ELF-1 (cell line): ENCODE data around the gene ASB9.
"Not testable (repeated sequence)": the region's sequence is repeated elsewhere in the genome, so short reads cannot be mapped to it uniquely, and the experiment has no call there.

Source experiments
- DNase-seq: peaks from one replicate; pipeline ENCODE4 v3.0.0-alpha.2; 2016; ENCODE audit warnings: low read depth, low spot score

ASB9 gene

DNA sequence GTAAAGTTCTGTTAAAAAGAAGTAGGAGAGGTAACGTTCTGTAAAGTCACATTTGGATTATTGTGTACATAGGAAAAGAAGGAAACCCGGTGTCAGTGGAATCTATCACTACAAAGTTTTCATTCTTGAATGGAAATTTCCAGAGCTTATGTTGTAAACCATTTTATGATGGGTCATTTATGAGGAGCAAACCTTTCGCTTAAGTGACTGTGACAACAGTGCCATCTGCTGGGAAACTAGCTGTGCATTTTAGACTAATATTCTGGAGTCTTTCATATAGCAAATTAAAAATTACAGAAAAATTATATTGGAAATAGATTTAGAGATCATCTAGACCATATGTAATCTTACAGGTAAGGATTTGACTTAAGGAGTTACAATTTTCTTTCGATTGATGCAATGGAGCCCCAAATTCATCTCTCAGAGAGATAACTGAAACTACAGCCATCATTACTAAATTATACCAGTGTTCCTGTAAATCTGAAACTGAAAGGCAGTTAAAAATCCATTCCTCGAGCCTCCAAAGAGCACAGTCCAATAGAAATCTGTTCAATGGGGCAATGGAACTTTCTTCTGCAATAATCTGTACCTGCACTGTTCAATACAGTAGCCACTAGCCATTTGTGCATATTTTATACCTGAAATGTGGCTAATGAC, 26.9 kb downstream of the ASB9 start:
- DNase-seq = no peak

GRCh38 chrX:15241301-15241700, 28.6 kb downstream of the ASB9 start:
- DNase-seq = no peak

DNA sequence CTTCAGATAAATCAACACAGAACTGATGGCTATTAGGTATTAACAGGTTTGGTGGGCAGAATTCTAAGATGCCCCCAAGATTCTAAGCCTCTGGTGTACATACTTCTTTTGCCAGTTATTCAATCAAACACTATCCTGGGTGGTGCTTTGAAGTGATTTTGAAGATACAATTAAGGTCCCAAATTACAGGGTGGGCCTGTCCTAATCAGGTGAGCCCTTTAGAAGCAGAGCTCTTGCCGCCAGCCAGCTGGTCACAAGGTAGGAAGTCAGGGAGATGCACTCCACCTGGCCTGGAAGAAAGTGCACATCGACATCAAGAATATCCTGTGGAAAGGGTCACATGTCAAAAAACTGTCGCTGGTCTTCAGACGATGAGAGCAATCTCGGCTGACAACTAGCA, 29.5 kb downstream of the ASB9 start:
- no peak for DNase-seq

- DNase-seq = no peak
Measured at GRCh38 chrX:15236146-15236545, 33.7 kb downstream of the ASB9 start.

DNA sequence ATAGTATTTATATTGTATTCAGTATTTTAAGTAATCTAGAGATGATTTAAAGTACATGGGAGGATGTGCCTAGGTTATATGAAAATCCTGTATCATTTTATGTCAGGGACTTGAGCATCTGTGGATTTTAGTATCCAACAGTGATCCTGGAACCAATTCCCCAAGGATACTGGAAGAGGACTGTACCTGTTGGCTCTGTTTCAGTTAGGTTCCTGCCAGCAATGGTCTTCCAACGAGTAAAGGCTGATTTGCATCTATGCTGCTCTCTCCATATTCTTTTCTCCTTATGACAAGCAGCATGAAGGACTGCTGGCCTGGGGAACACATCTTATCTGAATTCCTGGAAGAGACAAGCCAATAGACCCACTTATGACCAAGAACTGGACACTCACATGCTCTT, 34.9 kb downstream of the ASB9 start:
- DNase-seq = no peak

- no peak for DNase-seq
Measured at GRCh38 chrX:15233416-15234015, 36.4 kb downstream of the ASB9 start.

GRCh38 chrX:15224747-15225146, 45.1 kb downstream of the ASB9 start:
- DNase-seq = no peak

- no peak for DNase-seq
Measured at GRCh38 chrX:15221321-15221720, 48.6 kb downstream of the ASB9 start.

- no peak for DNase-seq
Measured at GRCh38 chrX:15217161-15217560, 52.7 kb downstream of the ASB9 start.

DNA sequence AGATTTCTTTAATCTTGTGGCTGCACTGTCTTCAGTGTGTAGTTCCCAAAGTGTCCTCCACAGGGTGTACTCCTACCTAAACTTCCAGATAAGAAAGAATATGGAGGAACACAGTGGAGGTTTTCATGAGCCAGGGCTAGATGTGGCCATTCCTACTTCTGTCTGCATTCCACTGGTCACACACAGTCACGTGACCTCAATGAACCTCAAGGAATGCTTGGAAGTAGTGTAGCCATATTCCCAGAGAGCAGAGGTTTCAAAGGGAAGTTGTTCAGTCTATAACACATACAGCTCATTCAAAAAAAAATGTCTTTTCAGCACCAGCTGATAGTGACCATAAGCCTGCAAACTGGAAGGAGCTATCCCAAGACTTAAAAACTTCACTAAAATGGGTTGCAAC, 53.6 kb downstream of the ASB9 start:
- DNase-seq = no peak

- DNase-seq = no peak
Measured at GRCh38 chrX:15215366-15215765, 54.5 kb downstream of the ASB9 start.

DNA sequence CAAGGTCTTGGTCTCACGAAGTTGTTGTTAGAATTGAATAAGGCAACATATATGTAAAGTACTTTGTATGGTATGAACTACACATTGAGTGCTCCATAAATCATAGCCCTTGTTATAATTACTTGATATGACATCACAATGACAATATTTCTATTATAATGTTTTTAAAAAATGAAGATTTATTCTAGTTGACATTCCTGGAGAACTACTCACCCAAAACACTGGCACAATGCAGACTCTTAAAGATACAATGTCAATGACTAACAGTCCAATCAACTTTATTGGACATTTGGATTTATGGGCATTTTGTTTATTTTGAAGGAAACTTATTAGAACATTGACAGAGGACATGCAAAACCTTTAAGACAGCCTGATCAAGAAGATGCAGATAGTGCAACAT, 55.3 kb downstream of the ASB9 start:
- DNase-seq = no peak

DNA sequence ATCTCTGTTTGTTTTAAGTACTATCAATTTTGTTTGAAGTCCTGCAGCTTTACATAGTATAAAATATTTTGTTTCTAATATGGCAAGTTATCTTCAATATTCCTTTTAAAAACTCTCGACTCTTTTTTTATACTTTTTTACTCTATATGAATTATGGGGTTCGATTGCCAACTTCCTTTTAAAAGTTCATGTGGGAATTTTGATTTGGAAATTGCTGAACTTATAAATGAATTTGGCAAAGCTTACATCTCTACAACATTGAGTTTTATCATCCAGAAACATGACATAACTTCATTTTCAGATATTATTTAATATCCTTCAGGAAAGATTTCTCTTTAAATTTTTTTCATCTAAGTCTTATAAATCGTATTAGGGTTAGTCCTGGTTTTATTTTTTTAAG, 60.8 kb downstream of the ASB9 start:
- no peak for DNase-seq

DNA sequence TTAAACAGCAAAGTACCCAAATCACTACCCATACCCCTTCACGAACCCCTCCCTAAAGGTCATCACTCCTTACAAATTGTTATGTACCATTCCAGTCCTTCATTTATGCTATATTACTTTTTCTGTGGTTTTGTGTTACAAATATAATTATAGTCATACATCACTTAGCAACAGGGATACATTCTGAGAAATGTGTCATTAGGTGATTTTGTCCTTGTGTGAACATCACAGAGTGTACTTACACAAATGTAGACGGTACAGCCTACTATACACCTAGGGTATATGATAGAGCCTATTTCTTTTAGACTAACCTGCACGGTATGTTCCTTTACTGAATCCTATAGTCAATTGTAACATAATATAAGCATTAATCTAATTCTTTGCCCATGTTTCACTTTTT, 61.9 kb downstream of the ASB9 start:
- no peak for DNase-seq

- DNase-seq = no peak
Measured at GRCh38 chrX:15207384-15207783, 62.5 kb downstream of the ASB9 start.

DNA sequence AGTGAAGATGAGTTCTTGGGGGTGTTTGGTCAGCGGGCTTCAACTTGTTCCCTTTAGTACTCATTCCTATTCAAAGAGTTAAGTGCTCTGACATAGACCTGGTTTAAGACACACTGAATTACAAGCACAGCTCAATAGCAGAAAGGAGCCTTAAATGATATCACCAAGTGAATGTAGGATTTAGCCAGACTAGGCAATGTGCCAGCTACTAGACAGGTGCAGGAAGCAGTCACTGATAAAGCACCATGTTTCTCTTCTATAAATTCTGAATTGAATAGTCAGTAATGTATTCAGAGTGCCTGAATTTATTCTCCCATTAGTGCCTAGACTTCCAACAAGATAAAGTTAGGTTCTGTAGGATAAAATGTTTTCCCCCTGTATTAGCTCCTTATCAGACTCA, 63.6 kb downstream of the ASB9 start:
- DNase-seq = no peak

DNA sequence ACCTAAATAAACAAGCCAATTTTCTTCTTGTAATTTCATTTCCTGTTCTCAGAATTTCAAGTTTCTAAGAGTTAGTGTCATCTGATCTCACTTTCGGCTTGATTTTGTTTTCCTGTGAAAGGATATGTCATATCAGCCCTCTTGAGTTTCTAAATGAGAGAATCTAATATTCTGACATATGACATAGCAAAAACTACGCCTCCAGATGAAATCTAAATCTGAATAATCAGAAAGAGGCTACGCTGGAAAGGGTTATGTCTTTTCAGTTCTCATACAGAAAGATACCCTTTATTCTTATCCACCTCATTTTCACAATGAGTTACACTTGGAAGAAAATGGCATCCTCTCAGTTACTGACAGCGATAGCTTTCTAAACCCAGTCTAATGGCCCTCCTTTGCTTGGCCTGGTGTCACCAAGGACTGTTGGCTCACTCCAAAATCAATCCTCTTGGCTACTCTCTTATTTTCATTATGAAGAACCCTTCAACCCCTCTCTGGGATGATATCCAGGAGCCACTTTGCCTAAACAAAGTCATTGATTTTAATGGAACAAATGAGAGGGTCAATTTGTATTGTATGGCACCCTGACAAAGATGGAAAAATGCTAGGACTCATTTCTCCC, 65.6 kb downstream of the ASB9 start:
- DNase-seq = no peak

DNA sequence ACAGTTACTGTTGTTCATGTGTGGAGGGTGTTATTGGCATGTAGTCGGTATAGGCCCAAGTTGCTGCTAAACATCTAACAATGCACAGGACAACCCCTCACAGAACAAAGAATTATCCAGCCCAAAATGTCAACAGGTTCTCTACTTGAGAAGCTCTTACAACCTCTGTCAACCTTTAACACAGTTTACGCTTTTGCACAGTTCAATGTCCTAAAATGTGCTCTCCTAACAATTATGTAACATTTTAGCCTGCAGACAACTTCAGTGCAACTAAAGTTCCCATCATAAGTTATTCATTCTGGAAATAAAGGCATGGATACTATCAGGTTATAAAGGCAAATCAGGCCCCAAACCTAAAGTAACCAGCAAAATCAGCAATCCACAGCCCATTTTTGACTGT, 66.2 kb downstream of the ASB9 start:
- no peak for DNase-seq

- no peak for DNase-seq
Measured at GRCh38 chrX:15202454-15203177, 67.3 kb downstream of the ASB9 start.

DNA sequence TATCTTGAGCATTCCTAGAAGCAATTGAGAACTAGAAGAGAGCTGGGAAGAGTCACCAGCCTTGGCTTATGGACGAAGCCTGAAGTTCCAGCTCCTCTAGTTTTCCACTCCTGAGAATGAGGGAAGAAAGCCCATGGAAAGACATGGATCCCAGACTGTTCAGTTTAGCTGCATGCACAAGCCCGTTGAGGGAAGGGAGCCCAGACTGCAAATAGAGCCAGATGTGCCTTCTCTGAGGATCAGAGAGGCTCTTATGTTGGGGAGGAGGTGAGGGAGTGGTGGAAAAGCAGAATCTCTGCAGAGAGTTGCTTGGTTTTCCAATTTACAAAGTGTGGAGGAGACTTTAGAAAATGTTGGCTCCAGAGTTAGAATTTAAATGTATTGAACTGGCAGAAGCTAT, 69.0 kb downstream of the ASB9 start:
- no peak for DNase-seq

DNA sequence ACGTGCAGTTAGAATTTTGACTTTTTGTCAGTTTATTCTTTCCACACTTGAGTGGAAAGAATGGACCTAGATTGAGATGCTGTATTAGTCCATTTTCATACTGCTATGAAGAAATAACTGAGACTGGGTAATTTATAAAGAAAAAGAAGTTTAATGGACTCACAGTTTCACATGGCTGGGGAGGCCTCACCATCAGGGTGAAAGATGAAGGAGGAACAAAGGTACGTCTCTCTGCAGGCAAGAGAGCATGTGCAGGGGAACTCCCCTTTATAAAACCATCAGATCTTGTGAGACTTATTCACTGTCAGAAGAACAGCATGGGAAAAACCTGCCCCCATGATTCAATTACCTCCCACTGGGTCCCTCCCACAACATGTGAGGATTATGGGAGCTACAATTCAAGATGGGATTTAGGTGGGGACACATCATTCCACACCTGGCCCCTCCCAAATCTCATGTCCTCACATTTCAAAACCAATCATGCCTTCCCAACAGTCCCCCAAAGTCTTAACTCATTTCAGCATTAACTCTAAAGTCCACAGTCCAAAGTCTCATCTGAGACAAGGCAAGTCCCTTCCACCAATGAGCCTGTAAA, 71.2 kb downstream of the ASB9 start:
- DNase-seq = not testable (repeated sequence)

DNA sequence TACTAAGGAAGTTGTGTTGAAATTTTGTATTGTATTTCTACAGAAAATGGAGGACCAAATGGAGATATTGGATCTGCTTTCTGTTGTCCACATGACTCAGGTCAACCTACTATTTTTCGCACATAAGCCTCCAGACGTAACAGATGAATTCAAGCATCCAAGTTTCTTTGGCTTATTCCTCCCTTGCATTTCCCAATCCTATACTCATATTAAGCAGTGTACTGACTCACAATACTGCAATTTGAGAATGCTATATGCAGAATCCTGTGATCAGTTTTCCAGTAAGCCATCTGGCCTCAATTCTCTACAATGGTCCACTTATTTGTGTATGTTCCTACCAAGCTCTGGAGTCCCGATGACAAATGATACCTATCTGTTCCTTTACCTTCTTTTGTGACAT, 75.7 kb downstream of the ASB9 start:
- DNase-seq = no peak
